Breast epithelium (tissue), 3 donors: ENCODE measurements around the gene PDE6H.

Experiments used
- POLR2A ChIP-seq: fragments of 450-650 bp; IDR thresholded peaks from one replicate; pipeline ENCODE4 v1.6.1; 2016; ENCODE audit warnings: antibody characterized with exemption, mild to moderate bottlenecking, moderate library complexity
- POLR2AphosphoS5 ChIP-seq, 3 donors: sonication (generic); formaldehyde crosslinking; IDR thresholded peaks; one replicate each; pipeline ENCODE4 v1.6.1; 2017; ENCODE audit warnings: antibody characterized with exemption in 3 of 3
- TF ChIP-seq, protein P1 (sequence below), 3 donors: fragments of 450-650 bp; IDR thresholded peaks; one replicate each; pipeline ENCODE4 v1.5.1; 2016 to 2017; ENCODE audit warnings: antibody characterized with exemption in 3 of 3, mild to moderate bottlenecking in 3 of 3, moderate library complexity in 3 of 3

- TF ChIP-seq, protein P1, sequence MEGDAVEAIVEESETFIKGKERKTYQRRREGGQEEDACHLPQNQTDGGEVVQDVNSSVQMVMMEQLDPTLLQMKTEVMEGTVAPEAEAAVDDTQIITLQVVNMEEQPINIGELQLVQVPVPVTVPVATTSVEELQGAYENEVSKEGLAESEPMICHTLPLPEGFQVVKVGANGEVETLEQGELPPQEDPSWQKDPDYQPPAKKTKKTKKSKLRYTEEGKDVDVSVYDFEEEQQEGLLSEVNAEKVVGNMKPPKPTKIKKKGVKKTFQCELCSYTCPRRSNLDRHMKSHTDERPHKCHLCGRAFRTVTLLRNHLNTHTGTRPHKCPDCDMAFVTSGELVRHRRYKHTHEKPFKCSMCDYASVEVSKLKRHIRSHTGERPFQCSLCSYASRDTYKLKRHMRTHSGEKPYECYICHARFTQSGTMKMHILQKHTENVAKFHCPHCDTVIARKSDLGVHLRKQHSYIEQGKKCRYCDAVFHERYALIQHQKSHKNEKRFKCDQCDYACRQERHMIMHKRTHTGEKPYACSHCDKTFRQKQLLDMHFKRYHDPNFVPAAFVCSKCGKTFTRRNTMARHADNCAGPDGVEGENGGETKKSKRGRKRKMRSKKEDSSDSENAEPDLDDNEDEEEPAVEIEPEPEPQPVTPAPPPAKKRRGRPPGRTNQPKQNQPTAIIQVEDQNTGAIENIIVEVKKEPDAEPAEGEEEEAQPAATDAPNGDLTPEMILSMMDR (IDR thresholded peaks at IDR 0.05), result no peak
- TF ChIP-seq POLR2A (no peak), POLR2AphosphoS5 (IDR thresholded peaks at IDR 0.05) (no peak)
Measured at GRCh38 chr12:14992673-14993072, 19.8 kb downstream of the PDE6H start.
